ENCODE results near the gene NWD2. TPM values are rescaled to one million over a fixed set of nuclear protein-coding genes. Genes with fewer than 3 reads are reported as not detected.

The NWD2 gene
- total RNA-seq, 1 experiment from 2014 or later: not detected

GRCh38 chr4:37299468-37299867, 54.9 kb downstream of the NWD2 start:
- Mint-ChIP-seq H3K36me3 (ENCODE audit: insufficient read depth in 1 of 3, low read depth in 3 of 3) (peaks cover 0 to 6% (median 6%) of the 10 kb centered on the region in 3 experiments; a peak in 3 of 7 replicates), H3K27me3 (ENCODE audit: low read depth) (no peaks in the 10 kb centered on the region), H3K9me3 (peaks cover 5 to 7% of the 10 kb centered on the region in 2 experiments; a peak in 4 of 5 replicates), H3K4me3 (no peak overlapping the region), H3K4me1 (peaks cover 6% of the 10 kb centered on the region in 2 experiments), H3K27ac (no peak overlapping the region)
- no peak overlapping the region for H3K23ac ChIP-seq (ENCODE audit: insufficient read length, low read depth, low read length)
- no peak overlapping the region for H2AFZ ChIP-seq (ENCODE audit: low read length)
- no peak overlapping the region for H3K56ac ChIP-seq (ENCODE audit: insufficient read length, low read depth, low read length)
- no peak overlapping the region for H3K9ac ChIP-seq (ENCODE audit: extremely low read depth, insufficient read length, low read length)
- H3K18ac ChIP-seq (ENCODE audit: insufficient read length, low read depth, low read length): no peak overlapping the region
- H2BK15ac ChIP-seq (ENCODE audit: low read depth, low read length): no peak overlapping the region
- no peaks in the 10 kb centered on the region for H3K79me2 ChIP-seq (ENCODE audit: insufficient read depth, low read length)
- no peak overlapping the region for H2BK20ac ChIP-seq (ENCODE audit: low read depth, low read length, poor library complexity, severe bottlenecking)
- no peak overlapping the region for H3K4ac ChIP-seq (ENCODE audit: low read depth, low read length)
- no CpG with 5 or more reads among the region's 1 CpG for WGBS (ENCODE audit: extremely low coverage, insufficient read length, low lambda C conversion rate)
- no peaks in the 10 kb centered on the region for H4K20me1 ChIP-seq (ENCODE audit: control insufficient read depth, insufficient read depth, insufficient read length)
- H3K27ac ChIP-seq (ENCODE audit: insufficient read length, low read depth, low read length): no peak overlapping the region
- no peaks in the 10 kb centered on the region for H3K23me2 ChIP-seq (ENCODE audit: insufficient read length, low read depth, low read length, poor library complexity, severe bottlenecking)
- DNase-seq: no peak
- H3K27me3 ChIP-seq (ENCODE audit: insufficient read depth, low read length): no peaks in the 10 kb centered on the region
- H3T11ph ChIP-seq (ENCODE audit: low read length): no peak overlapping the region
- H3K79me1 ChIP-seq (ENCODE audit: insufficient read depth, low read depth, low read length, poor library complexity, severe bottlenecking): no peaks in the 10 kb centered on the region
- H2BK120ac ChIP-seq (ENCODE audit: low read depth, low read length, poor library complexity, severe bottlenecking): no peak overlapping the region
- no peak overlapping the region for H2BK12ac ChIP-seq (ENCODE audit: insufficient read length, low read depth, low read length)
- no peak overlapping the region for H2BK5ac ChIP-seq (ENCODE audit: insufficient read length, low read length)
- no peak overlapping the region for H3K14ac ChIP-seq (ENCODE audit: insufficient read depth, low read length)
- H4K5ac ChIP-seq (ENCODE audit: insufficient read length, low read depth, low read length): no peak overlapping the region
- no peak overlapping the region for H2AK5ac ChIP-seq (ENCODE audit: insufficient read length, low read length)
- H3K4me1 ChIP-seq (ENCODE audit: insufficient read depth, low read length): no peaks in the 10 kb centered on the region
- H3K9me3 ChIP-seq (ENCODE audit: control insufficient read depth, low read depth, low read length): no peaks in the 10 kb centered on the region
- no peak overlapping the region for H4K8ac ChIP-seq (replicated peaks; ENCODE audit: insufficient read length, low read depth, low read length)
- H3K4me2 ChIP-seq (ENCODE audit: insufficient read depth, insufficient read length, low read length): no peak overlapping the region
- no peak for TF ChIP-seq CTCF (conservative IDR thresholded peaks at IDR 0.05)
- H4K91ac ChIP-seq (ENCODE audit: insufficient read length, low read depth, low read length): no peak overlapping the region

Measured in H9 (cell line).